H1 (cell line): ENCODE measurements around the gene CPPED1. TPM values are rescaled to one million over a fixed set of nuclear protein-coding genes. Genes with fewer than 3 reads are reported as not detected.

Experiments used
- NRF1 ChIP-seq: IDR thresholded peaks from 2 replicates; pipeline ENCODE4 v1.6.1; 2011; ENCODE audit warnings: mild to moderate bottlenecking, low read depth, low read length, improper control_type of control experiment
- RBBP5 ChIP-seq: IDR thresholded peaks from 2 replicates; pipeline ENCODE4 v1.7.1; 2012; ENCODE audit warnings: low read depth, mild to moderate bottlenecking, inconsistent platforms, low read length, moderate library complexity, borderline replicate concordance
- SIRT6 ChIP-seq: IDR thresholded peaks from one replicate; pipeline ENCODE4 v1.7.1; 2012; ENCODE audit warnings: low read length, inconsistent platforms
- TBP ChIP-seq: IDR thresholded peaks from 2 replicates; pipeline ENCODE4 v1.6.1; 2011; ENCODE audit warnings: low read depth, low read length, improper control_type of control experiment
- ZNF274 ChIP-seq: IDR thresholded peaks from 2 replicates; pipeline ENCODE4 v1.7.0; 2012; ENCODE audit warnings: low read length, borderline replicate concordance; ENCODE audit errors: extremely low read depth
- polyA plus RNA-seq, 7 experiments: library from polyadenylated mRNA; depleted of rRNA in 3 of 7; stranded (reverse) in 5 of 7; unstranded in 2 of 7; fragments of >200 nt in 5 of 7; fragments of 200-250 nt in 2 of 7; gene quantifications; 1 replicate in 5 of 7; 2 replicates in 1 of 7; 4 replicates in 1 of 7; pipeline versions ENCODE4 v1.2.1 to v1.2.3, GENCODE V29; 2011 to 2013; ENCODE audit warnings: missing spikeins in 2 of 7, mixed read lengths in 2 of 7
- total RNA-seq: library from RNA; stranded (reverse); fragmentation: NEBNext Ultra II Directional; extraction: Animal tissue kit (Norgen Biotek cat#: 25700); gene quantifications from 2 replicates; pipeline ENCODE4 v1.2.1, GENCODE V29; 2021

The CPPED1 gene
- total and polyA plus RNA-seq, 2 of the 8 experiments (the other 6 are each of a cell fraction or from before 2014, with no cell fraction given): 3.5 to 11.2 TPM

DNA sequence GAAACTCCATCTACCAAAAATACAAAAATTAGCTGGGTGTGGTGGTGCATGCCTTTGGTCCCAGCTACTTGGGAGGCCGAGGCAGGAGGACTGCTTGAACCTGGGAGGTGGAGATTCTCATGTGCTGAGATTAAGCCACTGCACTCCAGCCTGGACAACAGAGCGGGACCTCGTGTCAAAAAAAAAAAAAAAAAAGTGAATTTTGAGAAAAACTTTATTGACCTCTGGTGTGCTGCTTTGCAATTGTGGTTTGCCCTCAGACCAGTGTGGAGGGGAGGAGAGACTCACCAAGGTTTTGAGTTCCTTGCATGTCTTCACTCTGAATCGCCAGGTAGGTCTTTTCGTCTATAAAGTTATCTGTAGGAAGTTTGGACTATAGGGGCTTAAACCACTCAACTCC lies 145.2 kb downstream of the CPPED1 start (continued):
- no peak for TF ChIP-seq RBBP5
- no peak for TF ChIP-seq TBP
- no peak for TF ChIP-seq SIRT6
- TF ChIP-seq NRF1: no peak
- TF ChIP-seq ZNF274: no peak
